ENCODE data around the gene ZNF783.
A peak's percentile ranks its signal among the peaks of the same experiment; 100 is the strongest.
"Not testable (repeated sequence)": the region's sequence is repeated elsewhere in the genome, so short reads cannot be mapped to it uniquely, and the experiment has no call there.

Gene ZNF783

GRCh38 chr7:149261829-149262617 is at the start of gene ZNF783:
Gene ZNF783, plus strand, starts transcription at chr7:149262196. Its CDS starts 138 bp downstream, at chr7:149262334.
- DNase-seq (ENCODE audit: low read depth): peak; percentile 92

- DNase-seq (ENCODE audit: low read depth): no peak
Measured at GRCh38 chr7:149214020-149214720, 47.8 kb upstream of the ZNF783 start.

GRCh38 chr7:149216402-149216801 is 45.6 kb upstream of the ZNF783 start:
- DNase-seq (ENCODE audit: low read depth): no peak

- no peak for DNase-seq (ENCODE audit: low read depth)
Measured at GRCh38 chr7:149217570-149217969, 44.4 kb upstream of the ZNF783 start.

- DNase-seq (ENCODE audit: low read depth): no peak
Measured at GRCh38 chr7:149218469-149219420, 43.3 kb upstream of the ZNF783 start.

- peak; percentile 72 for DNase-seq (ENCODE audit: low read depth)
Measured at GRCh38 chr7:149220534-149220933, 41.5 kb upstream of the ZNF783 start.

- peak; percentile 21 for DNase-seq (ENCODE audit: low read depth)
Measured at GRCh38 chr7:149223176-149223575, 38.8 kb upstream of the ZNF783 start.

GRCh38 chr7:149223761-149224160 is 38.2 kb upstream of the ZNF783 start:
- no peak for DNase-seq (ENCODE audit: low read depth)

GRCh38 chr7:149224352-149224751 is 37.6 kb upstream of the ZNF783 start:
- no peak for DNase-seq (ENCODE audit: low read depth)

- DNase-seq (ENCODE audit: low read depth): no peak
Measured at GRCh38 chr7:149225106-149225505, 36.9 kb upstream of the ZNF783 start.

- no peak for DNase-seq (ENCODE audit: low read depth)
Measured at GRCh38 chr7:149225656-149226055, 36.3 kb upstream of the ZNF783 start.

GRCh38 chr7:149226366-149226765 is 35.6 kb upstream of the ZNF783 start:
- not testable (repeated sequence) for DNase-seq (ENCODE audit: low read depth)

GRCh38 chr7:149226840-149227494 is 35.0 kb upstream of the ZNF783 start:
- DNase-seq (ENCODE audit: low read depth): peak; percentile 20

GRCh38 chr7:149228831-149229471 is 33.0 kb upstream of the ZNF783 start:
- no peak for DNase-seq (ENCODE audit: low read depth)

GRCh38 chr7:149229526-149229925 is 32.5 kb upstream of the ZNF783 start:
- no peak for DNase-seq (ENCODE audit: low read depth)

GRCh38 chr7:149232362-149232761 is 29.6 kb upstream of the ZNF783 start:
- no peak for DNase-seq (ENCODE audit: low read depth)

GRCh38 chr7:149233655-149234204 is 28.3 kb upstream of the ZNF783 start:
- DNase-seq (ENCODE audit: low read depth): peak; percentile 87

- DNase-seq (ENCODE audit: low read depth): no peak
Measured at GRCh38 chr7:149237502-149237901, 24.5 kb upstream of the ZNF783 start.

GRCh38 chr7:149238051-149238450 is 23.9 kb upstream of the ZNF783 start:
- peak; percentile 15 for DNase-seq (ENCODE audit: low read depth)

- peak; percentile 91 for DNase-seq (ENCODE audit: low read depth)
Measured at GRCh38 chr7:149239345-149240143, 22.5 kb upstream of the ZNF783 start, which contains the start of gene ZNF212. Gene ZNF212, plus strand, starts transcription at chr7:149239651. Its CDS starts 128 bp downstream, at chr7:149239779.
